Natural killer cell (primary cell): ENCODE results near the gene CPEB3. TPM values are rescaled to one million over a fixed set of nuclear protein-coding genes. Genes with fewer than 3 reads are reported as not detected.

Experiments
- ATAC-seq, 3 donors: fragments of 150-1000 bp in 2 of 3; fragments of 200-7000 bp in 1 of 3; cut with Tn5 transposase; 1 replicate in 1 of 3; 2 replicates in 2 of 3; pipeline ENCODE4 v1.10.0; 2021; ENCODE audit warnings: mild to moderate bottlenecking in 2 of 3, moderate library complexity in 2 of 3
- DNase-seq, 2 donors: peaks; one replicate each; pipeline versions ENCODE4 v3.0.0 to v3.0.0-alpha.2; 2013 to 2021; ENCODE audit warnings: mixed read lengths in 1 of 2
- H3K27ac ChIP-seq: one replicate; pipeline ENCODE4 v1.5.1; 2013; ENCODE audit warnings: mild to moderate bottlenecking, low read length
- H3K27me3 ChIP-seq: one replicate; pipeline ENCODE4 v1.6.1; 2013; ENCODE audit warnings: low read length; ENCODE audit not compliant: control insufficient read depth, insufficient read depth
- H3K36me3 ChIP-seq: one replicate; pipeline ENCODE4 v1.6.1; 2013; ENCODE audit warnings: low read length; ENCODE audit not compliant: control insufficient read depth, insufficient read depth
- H3K4me1 ChIP-seq: one replicate; pipeline ENCODE4 v1.6.1; 2013; ENCODE audit warnings: low read length; ENCODE audit not compliant: control insufficient read depth, insufficient read depth
- H3K4me3 ChIP-seq: one replicate; pipeline ENCODE4 v1.5.1; 2013; ENCODE audit warnings: low read length
- H3K9me3 ChIP-seq: one replicate; pipeline ENCODE4 v1.6.1; 2013; ENCODE audit warnings: low read length; ENCODE audit not compliant: control insufficient read depth, insufficient read depth
- H3K27ac Mint-ChIP-seq, 2 donors: one replicate each; pipeline ENCODE4 v1.8.0; 2022; ENCODE audit warnings: mild to moderate bottlenecking in 2 of 2, mixed read lengths in 2 of 2, moderate library complexity in 1 of 2
- H3K27me3 Mint-ChIP-seq, 2 donors: one replicate each; pipeline ENCODE4 v1.8.0; 2022; ENCODE audit warnings: low read depth in 2 of 2, mixed read lengths in 2 of 2
- H3K36me3 Mint-ChIP-seq: one replicate; pipeline ENCODE4 v1.8.0; 2022; ENCODE audit warnings: mixed read lengths
- H3K4me1 Mint-ChIP-seq, 2 donors: one replicate each; pipeline ENCODE4 v1.8.0; 2022; ENCODE audit warnings: mixed read lengths in 2 of 2
- H3K4me3 Mint-ChIP-seq: one replicate; pipeline ENCODE4 v1.8.0; 2022; ENCODE audit warnings: mild to moderate bottlenecking, moderate library complexity, mixed read lengths
- H3K9me3 Mint-ChIP-seq, 2 donors: one replicate each; pipeline ENCODE4 v1.8.0; 2022; ENCODE audit warnings: mixed read lengths in 2 of 2
- CTCF ChIP-seq: fragments of 200-600 bp; IDR thresholded peaks from one replicate; pipeline ENCODE4 v1.8.0; 2022; ENCODE audit warnings: antibody characterized with exemption
- WGBS: methylation state at CpG from one replicate; pipeline ENCODE4 v1.1.7; 2013; ENCODE audit warnings: missing lambda C conversion rate; ENCODE audit not compliant: insufficient coverage; 5-methylcytosine and 5-hydroxymethylcytosine counted together
- intact Hi-C: fragments of 100-400 bp; cut with micrococcal nuclease; formaldehyde crosslinking; loops from one replicate; pipeline ENCODE4 v1.14.2; 2022
- total RNA-seq, 4 donors: library from RNA; stranded (reverse); fragments of 120-200 nt in 1 of 4; gene quantifications; one replicate each; pipeline versions ENCODE4 v1.2.3 to v1.2.4, GENCODE V29; 2013 to 2022

The CPEB3 gene
- total RNA-seq, 3 donors from 2014 or later (not counting 1 experiment from before 2014, with no cell fraction given) = 3.6 to 6.9 (median 5.4) TPM

- Histone ChIP-seq H3K9me3 (no peaks in the 10 kb centered on the region), H3K4me3 (no peak overlapping the region), H3K27me3 (no peaks in the 10 kb centered on the region), H3K36me3 (peaks cover 22% of the 10 kb centered on the region), H3K4me1 (no peaks in the 10 kb centered on the region), H3K27ac (no peak overlapping the region)
- Mint-ChIP-seq H3K27ac (no peak overlapping the region), H3K4me1 (peaks cover 8 to 15% of the 10 kb centered on the region in 2 donors), H3K36me3 (peaks cover 10% of the 10 kb centered on the region), H3K4me3 (no peak overlapping the region), H3K27me3 (no peaks in the 10 kb centered on the region), H3K9me3 (no peaks in the 10 kb centered on the region)
- no peak for ATAC-seq
- DNase-seq = no peak
- intact Hi-C loops = no loop called here
- no peak for TF ChIP-seq CTCF
- whole genome bisulfite sequencing = 94% methylated on average over 2 of the region's 3 CpGs
These were observed 289.3 kb downstream of the CPEB3 start for GRCh38 chr10:92001581-92001980.

Other genes with a start within 250 kb of the CPEB3 start
- 10 to 100 TPM; 28.0 to 38.6 (median 32.9) TPM for gene MARCHF5, start 89 bp upstream of the CPEB3 start, total RNA-seq